ENCODE measurements around the gene TRIM10.

- TF ChIP-seq EP300 (IDR thresholded peaks at IDR 0.05), result no peak
- TF ChIP-seq CTCF (IDR thresholded peaks at IDR 0.05), result no peak
- TF ChIP-seq POLR2A (IDR thresholded peaks at IDR 0.05), result no peak
- TF ChIP-seq POLR2AphosphoS5 (IDR thresholded peaks at IDR 0.05), result no peak
Observed at GRCh38 chr6:30121446-30122366, 39.3 kb downstream of the TRIM10 start.

Measured in suprapubic skin (tissue), 4 donors.